OCI-LY7 (cell line): Measurements from ENCODE around the gene POU2F3. TPM values are rescaled to one million over a fixed set of nuclear protein-coding genes. Genes with fewer than 3 reads are reported as not detected.

ENCODE experiments used
- BruUV-seq: library from RNA; stranded (reverse); fragments of 400-500 nt; replicated peaks from 2 replicates; lab custom pipeline; 2021; lab: Mats Ljungman, UMichigan
- CTCF ChIA-PET: fragments of 300-600 bp; sonication (Branson Sonifier 250); formaldehyde crosslinking; loops from one replicate; lab custom pipeline; 2022; ENCODE audit warnings: antibody characterized with exemption; ENCODE audit not compliant: unreplicated experiment; lab: Charles Lee
- POLR2A ChIA-PET: fragments of 300-600 bp; sonication (Branson Sonifier 250); formaldehyde crosslinking; loops from one replicate; lab custom pipeline; 2022; ENCODE audit warnings: antibody characterized with exemption; lab: Charles Lee
- DNase-seq: peaks from one replicate; pipeline ENCODE4 v3.0.0-alpha.2; 2015; ENCODE audit warnings: low spot score
- H2AFZ ChIP-seq: fragments of 200-600 bp; sonication (generic), shearing (Covaris generic); 2 replicates; pipeline ENCODE4 v1.6.1; 2014; ENCODE audit warnings: mild to moderate bottlenecking, antibody characterized with exemption, low read length, moderate library complexity
- H3K27ac ChIP-seq: fragments of 200-600 bp; sonication (generic); 2 replicates; pipeline ENCODE4 v1.5.1; 2014; ENCODE audit warnings: mixed run types, low read depth, mild to moderate bottlenecking, moderate library complexity, low read length, inconsistent platforms; ENCODE audit not compliant: poor library complexity, severe bottlenecking
- H3K36me3 ChIP-seq: fragments of 200-600 bp; sonication (generic); 2 replicates; pipeline ENCODE4 v1.6.1; 2014; ENCODE audit warnings: mild to moderate bottlenecking, antibody characterized with exemption, low read length, moderate library complexity, mixed read lengths; ENCODE audit not compliant: insufficient read depth
- H3K4me1 ChIP-seq: fragments of 200-600 bp; sonication (generic); 2 replicates; pipeline ENCODE4 v1.5.1; 2014; ENCODE audit warnings: mild to moderate bottlenecking, low read length; ENCODE audit not compliant: insufficient read depth, poor library complexity, severe bottlenecking
- H3K4me2 ChIP-seq: fragments of 200-600 bp; sonication (generic); 2 replicates; pipeline ENCODE4 v1.6.1; 2014; ENCODE audit warnings: mild to moderate bottlenecking, low read length
- H3K4me3 ChIP-seq: fragments of 200-600 bp; sonication (generic); 2 replicates; pipeline ENCODE4 v1.5.1; 2014; ENCODE audit warnings: mild to moderate bottlenecking, low read depth, low read length; ENCODE audit not compliant: poor library complexity, severe bottlenecking
- H3K79me2 ChIP-seq: fragments of 200-600 bp; sonication (generic); 2 replicates; pipeline ENCODE4 v1.6.1; 2016; ENCODE audit warnings: low read depth, mild to moderate bottlenecking, low read length, moderate library complexity, mixed read lengths; ENCODE audit not compliant: insufficient read depth
- H3K9me2 ChIP-seq: fragments of 200-600 bp; sonication (generic); 2 replicates; pipeline ENCODE4 v1.6.1; 2016; ENCODE audit warnings: mild to moderate bottlenecking, low read length, mixed read lengths; ENCODE audit not compliant: insufficient read depth
- H3K9me3 ChIP-seq: fragments of 200-600 bp; sonication (generic); 2 replicates; pipeline ENCODE4 v1.6.1; 2014; ENCODE audit warnings: mild to moderate bottlenecking, mixed run types, low read length, mixed read lengths
- H4K20me1 ChIP-seq: fragments of 200-600 bp; sonication (generic); 2 replicates; pipeline ENCODE4 v1.6.1; 2014; ENCODE audit warnings: mild to moderate bottlenecking, antibody characterized with exemption, low read length, moderate library complexity, mixed read lengths; ENCODE audit not compliant: insufficient read depth
- EZH2phosphoT487 ChIP-seq: fragments of 200-600 bp; sonication (generic); IDR thresholded peaks from 2 replicates; pipeline ENCODE4 v1.6.1; 2018; ENCODE audit warnings: low read depth, borderline replicate concordance, mild to moderate bottlenecking, mixed run types, antibody characterized with exemption, low read length, moderate library complexity, mixed read lengths
- intact Hi-C: fragments of 100-400 bp; cut with micrococcal nuclease; formaldehyde crosslinking; loops from one replicate; pipeline ENCODE4 v1.10.0; 2022; ENCODE audit not compliant: unreplicated experiment
- total RNA-seq, 2 experiments: library from RNA; depleted of rRNA in 1 of 2; stranded (reverse); fragments of >200 nt in 1 of 2; shearing (Covaris generic) in 1 of 2; gene quantifications; 2 replicates each; pipeline ENCODE4 v1.2.3, GENCODE V29; 2014 to 2022
- TF ChIP-seq, protein P1 (sequence below): fragments of 200-600 bp; sonication (generic); conservative IDR thresholded peaks from 2 replicates; pipeline ENCODE4 v1.5.1; 2014; ENCODE audit warnings: mild to moderate bottlenecking, antibody characterized with exemption, low read length, moderate library complexity, mixed read lengths

Gene POU2F3
- total RNA-seq, 2 experiments from 2014 or later, result 0.16 TPM; not detected in 1

DNA sequence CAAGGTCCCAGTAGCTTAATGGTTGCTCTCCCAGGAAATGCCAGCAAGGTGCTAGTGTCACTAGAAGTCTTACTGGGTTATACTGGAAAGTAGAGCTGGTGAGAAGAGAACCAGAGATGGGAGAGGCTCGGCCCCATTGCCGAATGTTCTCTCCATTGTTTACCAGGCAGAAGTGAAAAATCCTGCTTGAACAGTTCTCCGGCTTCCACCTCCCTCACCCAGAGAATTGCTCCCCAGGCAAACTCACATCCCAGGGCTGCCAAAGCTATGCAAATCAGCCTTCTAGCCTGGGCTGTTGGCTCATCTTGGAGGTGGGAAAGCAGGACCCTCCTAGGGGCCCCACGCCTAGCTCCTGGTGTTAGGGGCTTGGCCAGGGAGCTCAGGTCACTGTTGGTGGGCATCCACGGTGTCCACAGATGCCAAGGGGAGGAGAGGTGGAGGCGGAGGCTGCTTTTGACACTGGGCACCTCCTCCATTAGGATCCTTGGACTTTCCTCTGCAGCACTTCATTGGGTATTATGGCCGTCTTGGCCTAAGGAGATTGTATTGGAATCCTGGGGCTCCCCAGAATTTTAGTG is 20.1 kb downstream of the POU2F3 start:
- H3K4me2 ChIP-seq, result no peak overlapping the region
- H3K9me2 ChIP-seq, result no peaks in the 10 kb centered on the region
- DNase-seq, result no peak
- H3K36me3 ChIP-seq, result no peaks in the 10 kb centered on the region
- H3K4me3 ChIP-seq, result no peak overlapping the region
- no peak overlapping the region for H3K27ac ChIP-seq
- ChIA-PET CTCF (no interaction called here), POLR2A (no interaction called here)
- no peak for TF ChIP-seq EZH2phosphoT487
- TF ChIP-seq, protein P1, sequence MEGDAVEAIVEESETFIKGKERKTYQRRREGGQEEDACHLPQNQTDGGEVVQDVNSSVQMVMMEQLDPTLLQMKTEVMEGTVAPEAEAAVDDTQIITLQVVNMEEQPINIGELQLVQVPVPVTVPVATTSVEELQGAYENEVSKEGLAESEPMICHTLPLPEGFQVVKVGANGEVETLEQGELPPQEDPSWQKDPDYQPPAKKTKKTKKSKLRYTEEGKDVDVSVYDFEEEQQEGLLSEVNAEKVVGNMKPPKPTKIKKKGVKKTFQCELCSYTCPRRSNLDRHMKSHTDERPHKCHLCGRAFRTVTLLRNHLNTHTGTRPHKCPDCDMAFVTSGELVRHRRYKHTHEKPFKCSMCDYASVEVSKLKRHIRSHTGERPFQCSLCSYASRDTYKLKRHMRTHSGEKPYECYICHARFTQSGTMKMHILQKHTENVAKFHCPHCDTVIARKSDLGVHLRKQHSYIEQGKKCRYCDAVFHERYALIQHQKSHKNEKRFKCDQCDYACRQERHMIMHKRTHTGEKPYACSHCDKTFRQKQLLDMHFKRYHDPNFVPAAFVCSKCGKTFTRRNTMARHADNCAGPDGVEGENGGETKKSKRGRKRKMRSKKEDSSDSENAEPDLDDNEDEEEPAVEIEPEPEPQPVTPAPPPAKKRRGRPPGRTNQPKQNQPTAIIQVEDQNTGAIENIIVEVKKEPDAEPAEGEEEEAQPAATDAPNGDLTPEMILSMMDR, result no peak
- no peaks in the 10 kb centered on the region for H3K4me1 ChIP-seq
- BruUV-seq, result no TSS peak
- H3K9me3 ChIP-seq, result no peaks in the 10 kb centered on the region
- intact Hi-C loops, result no loop called here
- H2AFZ ChIP-seq, result no peak overlapping the region
- no peaks in the 10 kb centered on the region for H4K20me1 ChIP-seq
- no peaks in the 10 kb centered on the region for H3K79me2 ChIP-seq

DNA sequence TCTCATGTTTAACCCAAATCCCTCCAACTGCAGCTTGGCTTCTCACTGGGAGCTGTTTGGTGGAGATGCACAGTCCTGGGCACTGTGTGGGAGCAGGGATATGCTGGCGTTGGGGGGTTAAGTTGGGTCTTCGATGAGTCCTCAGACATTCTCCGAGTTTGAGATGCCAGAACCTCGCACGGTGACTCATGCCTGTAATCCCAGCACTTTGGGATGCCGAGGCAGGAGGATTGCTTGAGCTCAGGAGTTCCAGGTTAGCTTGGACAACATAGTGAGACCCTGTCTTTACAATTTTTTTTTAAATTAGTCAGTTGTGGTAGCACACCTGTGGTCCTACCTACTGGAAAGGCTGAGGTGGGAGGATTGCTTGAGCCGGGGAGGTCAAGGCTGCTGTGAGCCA is 20.7 kb downstream of the POU2F3 start:
- CTCF ChIA-PET, result no interaction called here
- no peak overlapping the region for H3K4me3 ChIP-seq
- DNase-seq, result no peak
- no peaks in the 10 kb centered on the region for H3K9me3 ChIP-seq
- no peak overlapping the region for H2AFZ ChIP-seq
- no peaks in the 10 kb centered on the region for H3K79me2 ChIP-seq
- TF ChIP-seq, protein P1, result no peak
- no peak overlapping the region for H3K27ac ChIP-seq
- H3K36me3 ChIP-seq, result no peaks in the 10 kb centered on the region
- no peak overlapping the region for H3K4me2 ChIP-seq
- no peaks in the 10 kb centered on the region for H3K4me1 ChIP-seq
- no peaks in the 10 kb centered on the region for H4K20me1 ChIP-seq
- H3K9me2 ChIP-seq, result no peaks in the 10 kb centered on the region
- intact Hi-C loops, result no loop called here
- POLR2A ChIA-PET, result no interaction called here
- BruUV-seq, result no TSS peak

GRCh38 chr11:120261321-120261720 is 21.4 kb downstream of the POU2F3 start:
- BruUV-seq, result no TSS peak
- H3K9me3 ChIP-seq, result no peaks in the 10 kb centered on the region
- H2AFZ ChIP-seq, result no peak overlapping the region
- CTCF ChIA-PET, result no interaction called here
- H3K27ac ChIP-seq, result no peak overlapping the region
- intact Hi-C loops, result no loop called here
- H4K20me1 ChIP-seq, result no peaks in the 10 kb centered on the region
- H3K36me3 ChIP-seq, result no peaks in the 10 kb centered on the region
- POLR2A ChIA-PET, result no interaction called here
- H3K4me1 ChIP-seq, result no peaks in the 10 kb centered on the region
- no peaks in the 10 kb centered on the region for H3K9me2 ChIP-seq
- no peaks in the 10 kb centered on the region for H3K79me2 ChIP-seq
- no peak overlapping the region for H3K4me2 ChIP-seq
- DNase-seq, result no peak
- no peak for TF ChIP-seq EZH2phosphoT487
- TF ChIP-seq, protein P1, result no peak
- H3K4me3 ChIP-seq, result no peak overlapping the region
